Activated T-helper 2 cell treated with anti-CD3 and anti-CD28 coated beads, Interferon-gamma antibody, Interleukin-2, Interleukin-4, amounts not matched to agents 10 μg/mL and 5 μg/mL and 100 μg/mL, durations not matched to agents 14 hours and 24 hours and 36 hours (primary cell): Measurements from ENCODE around the gene PNLIPRP1. TPM values are rescaled to one million over a fixed set of nuclear protein-coding genes. Genes with fewer than 3 reads are reported as not detected.

Experiments used
- DNase-seq: peaks from one replicate; pipeline ENCODE4 v3.0.0; 2021; ENCODE audit warnings: low spot score
- H3K27ac Mint-ChIP-seq: one replicate; pipeline ENCODE4 v1.8.0; 2021; ENCODE audit warnings: mixed read lengths
- H3K27me3 Mint-ChIP-seq: one replicate; pipeline ENCODE4 v1.8.0; 2021; ENCODE audit warnings: low read depth, mixed read lengths
- H3K36me3 Mint-ChIP-seq: one replicate; pipeline ENCODE4 v1.8.0; 2021; ENCODE audit warnings: low read depth, mixed read lengths
- H3K4me1 Mint-ChIP-seq: one replicate; pipeline ENCODE4 v1.8.0; 2021; ENCODE audit warnings: low read depth, mixed read lengths
- H3K4me3 Mint-ChIP-seq: one replicate; pipeline ENCODE4 v1.8.0; 2021; ENCODE audit warnings: low read depth, mild to moderate bottlenecking, moderate library complexity, mixed read lengths
- H3K9me3 Mint-ChIP-seq: one replicate; pipeline ENCODE4 v1.8.0; 2021; ENCODE audit warnings: mixed read lengths
- intact Hi-C: fragments of 100-400 bp; cut with micrococcal nuclease; formaldehyde crosslinking; loops from one replicate; pipeline ENCODE4 v1.15.1; 2023
- total RNA-seq: library from RNA; stranded (reverse); gene quantifications from 2 replicates; pipeline ENCODE4 v1.2.3, GENCODE V29; 2022

Gene PNLIPRP1
- total RNA-seq, 1 donor from 2014 or later, result not detected

DNA sequence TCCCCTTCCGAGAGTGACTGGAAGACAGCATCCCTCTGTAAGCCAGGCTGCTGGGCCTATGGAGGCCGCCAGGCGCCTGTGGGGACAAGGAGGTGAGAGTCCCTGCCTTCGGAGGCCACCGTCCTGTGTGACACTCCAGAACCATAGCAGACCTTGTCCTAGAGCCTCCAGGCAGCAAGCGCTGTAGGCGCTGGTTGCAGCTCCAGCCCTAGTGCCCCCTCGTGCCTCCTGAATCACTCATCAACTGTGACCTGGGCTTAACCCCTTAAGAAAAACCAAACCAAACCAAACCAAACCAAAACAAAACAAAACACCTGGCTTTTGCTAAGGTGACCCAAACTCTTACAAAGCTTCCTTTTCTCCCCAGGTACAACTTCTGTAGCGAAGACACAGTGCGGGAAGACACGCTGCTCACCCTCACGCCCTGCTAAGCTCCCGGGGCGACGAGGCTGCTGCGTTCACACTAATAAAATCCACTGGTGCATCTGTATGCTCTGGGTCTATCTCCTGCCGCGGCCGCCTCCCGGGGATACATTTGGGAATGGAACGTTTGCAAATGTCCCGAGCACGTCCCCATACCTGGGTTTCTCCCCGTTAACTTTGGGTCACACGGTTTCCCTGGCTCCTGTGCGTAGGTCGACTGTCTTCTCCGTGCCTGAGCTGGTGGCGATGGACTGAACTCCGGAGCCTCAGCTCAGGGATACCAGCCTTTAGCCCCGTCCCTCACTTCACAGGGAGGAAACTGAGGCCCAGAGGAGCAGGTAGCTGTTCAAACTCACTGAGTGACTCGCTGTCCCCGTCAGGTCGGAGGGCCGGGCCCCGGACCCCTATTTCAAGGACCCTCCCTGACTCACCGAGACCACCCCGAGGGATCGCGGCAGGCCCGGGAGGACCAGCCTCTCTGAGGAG, 18.2 kb downstream of the PNLIPRP1 start:
- Mint-ChIP-seq H3K9me3 (no peaks in the 10 kb centered on the region), H3K4me1 (no peaks in the 10 kb centered on the region), H3K27me3 (peaks cover 4% of the 10 kb centered on the region), H3K27ac (no peak overlapping the region), H3K4me3 (no peak overlapping the region), H3K36me3 (no peaks in the 10 kb centered on the region)
- no peak for DNase-seq
- intact Hi-C loops, result no loop called here

DNA sequence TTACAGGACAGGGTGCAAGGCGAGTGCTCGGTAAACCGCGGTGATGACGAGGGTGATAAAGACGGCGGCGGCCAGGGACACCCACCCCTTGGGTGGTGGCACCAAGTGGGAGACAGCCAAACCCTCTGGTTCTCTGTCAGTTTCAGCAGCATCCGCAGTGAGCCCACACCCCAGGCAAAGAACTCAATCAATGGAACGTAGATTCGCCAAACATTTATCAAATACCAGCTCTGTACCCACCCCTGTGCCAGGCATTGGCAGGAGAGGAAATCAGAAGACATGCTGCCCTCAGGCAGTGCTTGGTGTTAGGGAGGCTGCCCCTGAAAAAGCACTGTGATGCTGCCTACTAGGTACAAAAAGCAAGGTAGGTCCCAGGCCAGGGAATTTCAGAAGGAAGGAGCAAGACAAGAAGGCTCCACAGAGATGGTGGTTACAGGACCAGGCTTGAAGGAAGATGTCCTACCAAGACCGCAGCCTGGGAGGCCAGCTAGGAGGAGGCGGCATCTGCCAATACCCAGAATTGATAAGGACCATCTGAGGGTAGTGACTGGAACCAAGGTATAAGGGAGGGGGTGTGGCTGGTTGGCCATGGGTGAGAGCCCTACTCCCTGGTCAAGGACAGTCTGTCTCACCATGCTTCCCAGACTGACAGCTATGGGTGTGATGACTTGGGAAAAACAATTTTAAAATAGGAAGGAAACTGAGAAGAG, 19.8 kb downstream of the PNLIPRP1 start:
- Mint-ChIP-seq H3K27me3 (peaks cover 4% of the 10 kb centered on the region), H3K27ac (no peak overlapping the region), H3K4me3 (no peak overlapping the region), H3K9me3 (no peaks in the 10 kb centered on the region), H3K36me3 (no peaks in the 10 kb centered on the region), H3K4me1 (no peaks in the 10 kb centered on the region)
- DNase-seq, result no peak
- intact Hi-C loops, result no loop called here

DNA sequence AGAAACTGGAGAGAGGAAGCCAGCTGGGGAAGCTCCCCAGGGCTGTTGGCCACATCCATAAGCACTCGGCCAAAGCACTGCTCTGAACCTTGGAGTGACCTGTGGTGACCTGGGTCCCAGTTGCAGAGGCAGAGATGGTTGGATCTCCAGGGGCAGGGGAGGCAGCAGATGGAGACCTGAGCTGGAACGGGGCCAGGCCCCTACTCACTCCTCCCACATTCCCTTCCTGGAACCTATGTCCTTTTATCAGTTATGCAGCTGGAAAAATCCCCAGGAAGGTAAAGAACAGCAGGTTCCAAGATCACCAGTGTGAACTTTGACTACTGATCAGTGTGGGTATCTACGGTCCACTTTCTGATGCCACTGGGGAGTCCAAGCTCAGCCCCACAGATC, 20.4 kb downstream of the PNLIPRP1 start:
- Mint-ChIP-seq H3K4me1 (no peaks in the 10 kb centered on the region), H3K4me3 (no peak overlapping the region), H3K27me3 (peaks cover 4% of the 10 kb centered on the region), H3K36me3 (no peaks in the 10 kb centered on the region), H3K27ac (no peak overlapping the region), H3K9me3 (no peaks in the 10 kb centered on the region)
- intact Hi-C loops, result no loop called here
- DNase-seq, result no peak

DNA sequence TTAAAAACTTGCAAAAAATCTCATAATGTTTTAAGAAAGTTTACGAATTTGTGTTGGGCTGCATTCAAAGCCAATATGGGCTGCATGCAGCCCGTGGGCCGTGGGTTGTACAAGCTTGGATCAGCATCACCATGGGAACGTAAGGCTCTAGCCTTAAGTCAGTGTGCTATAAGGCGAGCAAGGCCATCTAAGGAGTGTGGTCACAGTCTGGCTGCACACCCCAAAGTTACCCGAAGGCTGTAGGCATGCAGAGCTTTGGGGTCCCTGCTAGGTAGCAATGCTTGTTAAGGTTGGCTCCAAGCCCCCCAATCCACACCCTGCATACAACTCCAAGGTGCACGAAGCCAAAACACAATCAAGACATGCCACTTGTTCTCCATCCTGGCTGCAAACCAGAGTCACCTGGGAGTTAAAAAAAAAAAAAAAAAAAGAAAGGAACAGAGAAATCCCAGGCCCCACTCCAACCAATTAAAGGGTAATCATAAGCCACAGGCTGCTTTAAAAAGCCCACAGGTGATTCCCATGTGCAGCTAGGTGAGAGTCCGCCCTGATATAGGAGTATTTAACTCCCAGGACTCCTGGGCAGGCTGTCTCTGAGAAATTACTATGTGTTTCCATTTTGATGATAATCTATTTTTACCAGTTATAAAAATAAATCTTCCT, 21.5 kb downstream of the PNLIPRP1 start:
- Mint-ChIP-seq H3K4me3 (no peak overlapping the region), H3K27ac (no peak overlapping the region), H3K4me1 (no peaks in the 10 kb centered on the region), H3K36me3 (no peaks in the 10 kb centered on the region), H3K9me3 (no peaks in the 10 kb centered on the region), H3K27me3 (peaks cover 4% of the 10 kb centered on the region)
- no peak for DNase-seq
- intact Hi-C loops, result no loop called here

DNA sequence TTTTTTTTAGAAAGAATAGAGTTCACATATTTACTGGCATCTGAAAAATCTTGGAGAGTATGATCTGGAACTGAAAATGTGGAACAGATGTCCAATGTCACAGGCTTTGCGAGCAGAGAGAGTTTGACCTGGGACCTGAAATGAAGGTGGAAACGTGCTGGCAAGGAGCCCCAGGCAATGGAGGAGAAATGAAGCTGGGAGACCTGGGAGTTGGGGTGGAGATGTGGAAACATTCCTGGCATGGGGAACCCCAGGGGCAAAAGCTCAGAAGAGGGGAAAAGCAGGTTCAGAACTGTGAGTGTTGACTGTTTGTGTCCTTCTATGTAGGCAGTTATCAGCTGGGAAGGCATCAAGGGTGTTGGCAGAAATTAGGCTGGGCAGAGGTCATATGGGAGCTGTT, 22.7 kb downstream of the PNLIPRP1 start:
- intact Hi-C loops, result no loop called here
- peaks cover 4% of the 10 kb centered on the region for H3K27me3 Mint-ChIP-seq
- no peak overlapping the region for H3K27ac Mint-ChIP-seq
- no peaks in the 10 kb centered on the region for H3K4me1 Mint-ChIP-seq
- H3K4me3 Mint-ChIP-seq, result no peak overlapping the region
- H3K36me3 Mint-ChIP-seq, result no peaks in the 10 kb centered on the region
- no peaks in the 10 kb centered on the region for H3K9me3 Mint-ChIP-seq
- no peak for DNase-seq

DNA sequence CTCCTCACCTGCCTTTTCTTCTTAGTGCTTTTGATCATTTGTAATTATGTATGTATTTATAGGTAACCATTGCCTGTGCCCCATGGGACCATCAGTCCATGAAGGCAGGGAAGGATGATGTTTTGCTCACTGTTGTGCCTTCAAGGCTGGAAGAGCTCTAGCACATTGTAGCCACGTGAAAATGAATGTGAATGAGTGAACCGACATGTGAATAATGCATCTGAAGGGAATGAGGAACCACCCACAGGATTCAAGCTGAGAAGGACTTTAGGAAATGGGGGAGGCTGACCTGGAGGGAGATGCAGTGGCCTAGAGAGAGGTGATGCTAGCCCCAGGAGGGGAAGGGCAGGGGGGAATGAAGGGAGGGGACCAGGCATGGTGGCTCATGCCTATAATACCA, 24.0 kb downstream of the PNLIPRP1 start:
- Mint-ChIP-seq H3K27me3 (no peaks in the 10 kb centered on the region), H3K4me3 (no peak overlapping the region), H3K27ac (no peak overlapping the region), H3K36me3 (no peaks in the 10 kb centered on the region), H3K9me3 (no peaks in the 10 kb centered on the region), H3K4me1 (no peaks in the 10 kb centered on the region)
- intact Hi-C loops, result no loop called here
- no peak for DNase-seq

DNA sequence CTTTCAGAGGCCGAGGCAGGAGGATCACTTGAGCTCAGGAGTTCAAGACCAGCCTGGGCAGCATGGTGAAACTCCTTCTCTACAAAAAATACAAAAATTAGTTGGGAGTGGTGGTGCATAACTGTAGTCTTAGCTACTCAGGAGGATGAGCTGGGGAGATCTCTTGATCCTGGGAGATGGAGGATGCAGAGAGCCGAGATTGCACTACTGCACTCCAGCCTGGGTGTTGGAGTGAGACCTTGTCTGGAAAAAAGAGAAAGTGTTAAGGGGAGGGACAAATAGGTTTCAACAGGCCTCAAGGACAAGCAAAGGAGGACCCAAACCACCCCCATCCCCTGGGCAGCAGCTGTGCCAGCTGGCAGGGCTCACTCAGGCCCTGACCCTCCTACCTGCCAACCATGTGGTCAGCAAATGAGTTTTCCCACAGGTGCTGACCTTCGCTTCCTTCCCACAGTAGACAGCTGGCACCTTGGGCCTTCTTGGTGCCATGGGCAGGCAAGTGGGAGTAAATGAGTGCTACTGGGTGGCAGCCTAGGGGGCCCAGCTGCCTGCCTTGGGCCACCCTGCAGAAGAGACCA, 24.5 kb downstream of the PNLIPRP1 start:
- H3K9me3 Mint-ChIP-seq, result no peaks in the 10 kb centered on the region
- H3K4me1 Mint-ChIP-seq, result no peaks in the 10 kb centered on the region

DNA sequence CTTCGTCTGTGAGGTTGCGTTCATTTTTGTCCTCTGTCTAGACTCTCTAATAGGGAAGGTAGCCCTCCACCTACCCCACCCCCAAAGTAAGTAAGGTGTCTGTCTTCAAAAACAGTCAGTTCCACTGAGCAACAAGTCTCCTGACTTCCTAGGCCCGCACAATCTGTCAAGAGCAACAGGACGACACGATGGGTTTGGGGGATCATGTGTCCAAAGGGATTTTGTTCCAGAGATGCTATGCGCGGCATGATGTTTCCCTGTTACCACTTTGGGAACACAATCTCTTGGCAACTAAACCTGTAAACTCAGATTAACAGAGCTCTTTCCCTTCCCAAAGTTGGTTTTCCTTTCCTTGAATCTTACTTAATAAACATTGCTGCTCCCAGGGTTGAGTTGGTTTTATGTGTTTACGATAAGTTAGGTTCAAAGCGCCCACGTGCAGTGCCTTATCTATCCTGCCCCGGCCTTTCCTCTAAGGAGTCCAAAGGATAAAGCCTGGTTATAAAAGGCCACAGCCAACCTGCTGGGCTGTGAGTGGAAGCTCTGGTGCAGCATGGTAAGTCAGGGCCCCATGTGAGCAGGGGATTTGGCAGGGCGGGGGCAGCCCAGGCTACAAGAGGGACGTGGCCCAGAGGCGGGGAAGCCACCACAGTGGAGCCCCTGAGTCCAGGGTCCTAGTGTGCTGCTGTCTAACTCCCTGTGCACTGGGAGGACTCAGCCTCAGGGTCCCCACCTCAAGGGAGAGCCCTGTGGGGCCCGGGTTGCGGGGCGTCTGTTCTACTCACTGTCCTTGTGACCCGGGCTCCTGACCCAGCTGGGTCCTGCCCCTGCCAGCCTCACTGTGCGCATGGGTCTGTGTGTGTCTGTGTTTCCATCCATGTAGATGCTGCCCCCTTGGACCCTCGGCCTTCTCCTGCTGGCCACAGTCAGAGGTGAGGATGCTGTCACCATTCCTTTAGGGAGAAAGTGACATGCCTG, 30.0 kb downstream of the PNLIPRP1 start, which contains the start of gene PNLIPRP2:
Gene PNLIPRP2, plus strand, starts transcription at position 531 of the 978 bp plus-strand sequence.
- Mint-ChIP-seq H3K4me3 (no peak within 1 kb of the TSS), H3K27ac (no peak within 1 kb of the TSS), H3K9me3 (no peaks in the 10 kb centered on the region), H3K36me3 (no peaks in the 10 kb centered on the region), H3K4me1 (no peaks in the 10 kb centered on the region), H3K27me3 (no peaks in the 10 kb centered on the region)
- intact Hi-C loops, result no loop called here
- no peak for DNase-seq

More for the DNA sequence above, 24.5 kb downstream of the PNLIPRP1 start:
- no peaks in the 10 kb centered on the region for H3K36me3 Mint-ChIP-seq
- DNase-seq, result no peak
- intact Hi-C loops, result no loop called here
- H3K27ac Mint-ChIP-seq, result no peak overlapping the region
- H3K4me3 Mint-ChIP-seq, result no peak overlapping the region
- H3K27me3 Mint-ChIP-seq, result no peaks in the 10 kb centered on the region

DNA sequence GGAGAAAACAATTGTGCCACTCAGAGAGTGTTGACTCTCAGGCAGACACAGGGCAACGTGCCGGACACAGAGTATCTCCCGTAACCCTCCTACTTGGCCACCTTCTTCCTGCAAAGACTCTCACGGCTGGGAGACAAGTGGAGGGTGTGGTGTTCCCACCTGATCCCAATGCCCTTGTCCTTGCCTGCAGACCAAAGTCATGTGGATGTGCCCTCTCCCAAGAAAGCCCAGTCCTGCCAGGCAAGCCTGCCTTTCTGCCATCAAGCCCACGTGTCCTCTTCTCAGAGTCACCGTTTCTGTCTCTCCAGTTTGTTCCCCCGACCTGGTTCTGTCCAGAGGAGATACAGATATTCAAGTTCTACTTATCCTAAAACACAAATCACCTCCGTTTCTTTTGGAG, 30.7 kb downstream of the PNLIPRP1 start:
- Mint-ChIP-seq H3K4me1 (no peaks in the 10 kb centered on the region), H3K36me3 (no peaks in the 10 kb centered on the region), H3K27me3 (no peaks in the 10 kb centered on the region), H3K9me3 (no peaks in the 10 kb centered on the region), H3K4me3 (no peak overlapping the region), H3K27ac (no peak overlapping the region)
- DNase-seq, result no peak
- intact Hi-C loops, result no loop called here

DNA sequence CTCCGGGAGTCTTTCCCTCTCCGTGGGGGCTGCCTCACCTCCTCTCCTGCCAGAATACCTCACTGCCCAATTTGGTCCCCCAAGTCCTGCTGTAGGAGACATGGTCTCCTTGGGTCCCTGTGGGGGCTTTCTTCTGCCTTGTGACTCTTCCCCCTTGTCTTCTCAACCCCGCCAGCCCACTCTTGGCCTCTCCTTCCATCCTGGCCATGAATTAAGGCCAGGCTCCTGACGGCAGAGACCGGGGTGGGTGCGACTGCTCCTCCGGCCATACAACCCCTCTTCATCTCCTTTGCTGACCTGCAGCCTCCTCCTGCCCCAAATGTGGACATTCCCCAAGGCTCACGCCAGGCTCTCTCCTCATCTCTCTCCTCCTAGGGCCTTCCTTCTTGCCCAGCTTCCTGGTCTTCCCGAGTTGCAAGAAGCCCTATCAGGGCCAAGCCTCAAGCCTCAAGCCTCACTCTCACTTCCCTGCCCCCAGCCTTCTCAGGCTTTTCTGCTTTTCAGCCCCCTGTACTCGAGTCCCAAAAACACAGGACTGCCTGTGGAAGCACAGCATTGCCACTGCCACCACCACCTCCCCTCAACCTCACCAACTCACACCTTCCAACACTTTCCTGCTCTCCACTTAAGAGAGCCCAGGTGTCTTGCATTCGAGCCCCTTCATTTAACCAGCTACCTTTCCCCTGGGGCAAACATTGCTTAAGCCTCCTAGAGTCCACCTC, 31.3 kb downstream of the PNLIPRP1 start:
- no peak overlapping the region for H3K27ac Mint-ChIP-seq
- DNase-seq, result no peak
- no peaks in the 10 kb centered on the region for H3K36me3 Mint-ChIP-seq
- H3K4me3 Mint-ChIP-seq, result no peak overlapping the region
- no peaks in the 10 kb centered on the region for H3K27me3 Mint-ChIP-seq
- H3K9me3 Mint-ChIP-seq, result no peaks in the 10 kb centered on the region
- intact Hi-C loops, result no loop called here
- no peaks in the 10 kb centered on the region for H3K4me1 Mint-ChIP-seq

DNA sequence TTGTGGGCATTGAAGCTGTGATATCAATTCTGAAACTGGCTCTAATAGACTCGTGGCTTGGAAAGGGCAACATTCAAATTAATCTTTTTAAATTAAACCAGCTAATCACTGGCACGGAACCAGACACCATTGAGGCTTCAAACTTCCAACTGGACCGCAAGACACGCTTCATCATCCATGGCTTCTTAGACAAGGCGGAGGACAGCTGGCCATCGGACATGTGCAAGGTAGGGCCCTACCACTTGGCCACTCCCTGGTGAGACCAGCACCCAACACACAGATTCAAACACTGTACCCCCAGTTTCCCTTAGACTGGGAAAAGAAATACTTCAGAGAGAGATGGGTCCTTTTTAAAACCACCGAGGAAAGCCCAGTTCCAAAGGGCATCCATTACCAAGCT, 35.1 kb downstream of the PNLIPRP1 start:
- Mint-ChIP-seq H3K9me3 (no peaks in the 10 kb centered on the region), H3K27ac (no peak overlapping the region), H3K27me3 (peaks cover 8% of the 10 kb centered on the region), H3K4me3 (no peak overlapping the region), H3K36me3 (no peaks in the 10 kb centered on the region), H3K4me1 (no peaks in the 10 kb centered on the region)
- intact Hi-C loops, result no loop called here
- no peak for DNase-seq
